ENCODE results near the gene TM7SF2.

DNA sequence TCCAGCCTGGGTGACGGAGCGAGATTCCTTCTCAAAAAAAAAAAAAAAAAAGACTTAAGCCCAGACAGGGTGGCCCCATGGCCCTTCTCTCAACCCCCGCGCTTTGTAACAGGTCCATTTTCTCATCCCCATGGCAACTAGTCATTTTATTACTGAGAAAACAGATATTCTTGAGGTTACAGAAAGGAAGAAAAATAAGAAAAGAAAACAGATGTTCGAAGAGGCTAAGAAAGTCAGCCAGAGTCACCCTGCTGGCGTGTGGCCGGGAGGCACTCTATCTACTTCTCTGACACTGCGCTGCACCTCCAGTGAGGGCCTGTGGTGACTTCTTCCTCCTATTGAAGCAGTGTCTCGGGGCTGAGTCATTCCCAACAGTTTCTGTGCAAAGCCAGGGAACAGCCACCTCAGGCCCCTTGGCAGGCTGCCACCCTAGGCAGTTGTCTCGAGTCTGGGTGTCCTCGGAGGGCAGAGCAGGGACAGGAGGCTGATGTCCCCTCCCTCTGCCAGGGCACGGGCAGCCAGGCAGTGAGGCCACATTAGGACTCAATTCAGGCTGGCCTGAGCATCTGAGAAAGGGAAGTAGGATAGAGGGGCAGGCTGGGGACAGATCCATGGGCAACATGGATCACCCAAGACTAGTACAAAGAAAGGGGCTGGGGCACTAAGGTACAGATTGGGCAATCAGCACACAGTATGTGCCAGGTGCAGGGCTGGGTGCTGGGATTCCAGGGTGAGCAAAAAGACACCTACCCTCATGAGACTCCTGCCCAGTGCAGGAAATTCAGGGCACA, 39.0 kb downstream of the TM7SF2 start:
- TF ChIP-seq CTCF (IDR thresholded peaks at IDR 0.05; ENCODE audit: borderline replicate concordance, extremely low read depth, low read length, poor library complexity, severe bottlenecking) (no peak), EZH2 (IDR thresholded peaks at IDR 0.05; ENCODE audit: borderline replicate concordance, low read depth, low read length, severe bottlenecking) (no peak)
